Measurements from ENCODE around the gene ALK. TPM values are rescaled to one million over a fixed set of nuclear protein-coding genes. Genes with fewer than 3 reads are reported as not detected.

Gene ALK
- total and polyA plus RNA-seq, 2 experiments from 2014 or later: 0.35 TPM; not detected in 1

DNA sequence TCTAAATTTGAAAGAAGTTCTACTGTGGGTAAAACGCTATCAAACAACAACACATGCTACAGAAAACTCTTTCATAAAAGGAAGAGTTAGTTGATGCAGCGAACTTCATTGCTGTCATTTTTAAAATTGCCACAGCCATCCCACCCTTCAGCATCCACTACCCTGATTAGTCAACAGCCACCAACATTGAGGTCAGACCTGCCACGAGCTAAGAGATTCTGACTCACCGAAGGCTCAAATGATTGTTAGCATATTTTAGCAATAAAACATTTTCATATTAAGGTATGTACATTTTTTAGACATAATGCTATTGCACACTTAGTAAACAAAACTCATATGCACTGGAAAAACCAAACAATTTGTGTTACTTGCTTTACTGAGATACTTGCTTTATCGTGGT lies 459.1 kb downstream of the ALK start:
- Mint-ChIP-seq H3K9me3 (no peaks in the 10 kb centered on the region), H3K4me3 (no peak overlapping the region), H3K36me3 (ENCODE audit: low read depth) (no peaks in the 10 kb centered on the region), H3K27ac (no peak overlapping the region), H3K27me3 (ENCODE audit: insufficient read depth, low read depth, poor library complexity) (no peaks in the 10 kb centered on the region), H3K4me1 (peaks cover 10% of the 10 kb centered on the region; the same call in 2 of the 3 replicates)
- H3K4me2 ChIP-seq: no peak overlapping the region
- no peaks in the 10 kb centered on the region for H3K36me3 ChIP-seq (ENCODE audit: insufficient read depth)
- H3K4me3 ChIP-seq: no peak overlapping the region
- H3K79me2 ChIP-seq (replicated peaks; ENCODE audit: insufficient read depth): no peaks in the 10 kb centered on the region
- no peak overlapping the region for H2AFZ ChIP-seq
- no peak overlapping the region for H3K27ac ChIP-seq (ENCODE audit: low read depth)
- no peaks in the 10 kb centered on the region for H3F3A ChIP-seq (replicated peaks; ENCODE audit: low read depth)
- no peaks in the 10 kb centered on the region for H3K4me1 ChIP-seq (ENCODE audit: insufficient read depth)
- no peaks in the 10 kb centered on the region for H3K27me3 ChIP-seq (ENCODE audit: insufficient read depth)
- no peak for TF ChIP-seq ZNF331 (CRISPR knock-in tag; IDR thresholded peaks at IDR 0.05; ENCODE audit: low read depth)
- TF ChIP-seq POLR2AphosphoS5 (IDR thresholded peaks at IDR 0.05; ENCODE audit: low read depth): no peak
- TF ChIP-seq NANOG (IDR thresholded peaks at IDR 0.05; ENCODE audit: borderline replicate concordance): no peak
- TF ChIP-seq ETS1 (IDR thresholded peaks at IDR 0.05): no peak
- TF ChIP-seq CTCF (conservative IDR thresholded peaks at IDR 0.05; ENCODE audit: low read depth in 2 of 2): no peak
- no peak for TF ChIP-seq STAT1 (IDR thresholded peaks at IDR 0.05; ENCODE audit: unreplicated experiment)
- no peak for TF ChIP-seq ZNF114 (CRISPR knock-in tag; IDR thresholded peaks at IDR 0.05)
- TF ChIP-seq ZNF462 (CRISPR knock-in tag; IDR thresholded peaks at IDR 0.05): no peak
- no peak for TF ChIP-seq JUNB (IDR thresholded peaks at IDR 0.05; ENCODE audit: unreplicated experiment)
- TF ChIP-seq REST (IDR thresholded peaks at IDR 0.05; ENCODE audit: unreplicated experiment): no peak
- TF ChIP-seq EZH2 (IDR thresholded peaks at IDR 0.05; ENCODE audit: low read depth, unreplicated experiment): no peak
- TF ChIP-seq EZH2phosphoT487 (IDR thresholded peaks at IDR 0.05; ENCODE audit: unreplicated experiment): no peak
- no peak for TF ChIP-seq CREB1 (CRISPR knock-in tag; IDR thresholded peaks at IDR 0.05; ENCODE audit: low read depth)
- no peaks in the 10 kb centered on the region; the same call in 1 of the 2 replicates for H3K9me2 ChIP-seq (ENCODE audit: insufficient read depth)
- DNase-seq (ENCODE audit: low spot score) (no peak), ATAC-seq (no peak)
- no peaks in the 10 kb centered on the region; the same call in 1 of the 2 replicates for H4K20me1 ChIP-seq (replicated peaks; ENCODE audit: insufficient read depth)
